Suppressor macrophage (primary cell): Measurements from ENCODE around the gene ADM2.

Source experiments
- DNase-seq, 4 experiments: peaks; one replicate each; pipeline ENCODE4 v3.0.0-alpha.2; 2020 to 2022

ADM2 gene

GRCh38 chr22:50485221-50486131, 4.1 kb downstream of the ADM2 start:
- no peak for DNase-seq

GRCh38 chr22:50486561-50487289, 5.4 kb downstream of the ADM2 start, which contains the start of gene MIOX:
MIOX (plus strand) TSS chr22:50486859; CDS start chr22:50486898, 39 bp downstream.
- DNase-seq = no peak

- DNase-seq = no peak
These were observed 6.1 kb downstream of the ADM2 start for GRCh38 chr22:50487290-50488005.

- no peak for DNase-seq
These were observed 6.8 kb downstream of the ADM2 start for GRCh38 chr22:50488006-50488677.

- DNase-seq = no peak
These were observed 7.5 kb downstream of the ADM2 start for GRCh38 chr22:50488886-50489285.

GRCh38 chr22:50489363-50490243, 8.3 kb downstream of the ADM2 start:
- DNase-seq = no peak

- DNase-seq = peak; percentile 81 to 91 (median 89)
These were observed 9.4 kb downstream of the ADM2 start for GRCh38 chr22:50490531-50491308.

GRCh38 chr22:50497093-50497492, 15.8 kb downstream of the ADM2 start:
- DNase-seq = no peak

GRCh38 chr22:50498322-50498890, 17.1 kb downstream of the ADM2 start:
- DNase-seq = peak; percentile 77 to 89 (median 85)

GRCh38 chr22:50500452-50500851, 19.1 kb downstream of the ADM2 start:
- no peak for DNase-seq

GRCh38 chr22:50502096-50502495, 20.8 kb downstream of the ADM2 start:
- DNase-seq = no peak

GRCh38 chr22:50502628-50503474, 21.5 kb downstream of the ADM2 start:
- DNase-seq = no peak

- no peak for DNase-seq
These were observed 22.3 kb downstream of the ADM2 start for GRCh38 chr22:50503475-50504145.

- no peak for DNase-seq
These were observed 23.2 kb downstream of the ADM2 start for GRCh38 chr22:50504369-50505211.

GRCh38 chr22:50505276-50505775, 24.0 kb downstream of the ADM2 start:
- DNase-seq = no peak

GRCh38 chr22:50505776-50506610, 24.6 kb downstream of the ADM2 start:
- DNase-seq = no peak
